Fibroblast of villous mesenchyme (primary cell): Measurements from ENCODE around the gene RRP1B. TPM values are rescaled to one million over a fixed set of nuclear protein-coding genes. Genes with fewer than 3 reads are reported as not detected.

Experiments used
- DNase-seq: peaks from one replicate; pipeline ENCODE4 v3.0.0-alpha.2; 2010; ENCODE audit warnings: low read depth
- H3K4me3 ChIP-seq: 2 replicates; pipeline ENCODE4 v1.5.1; 2011; ENCODE audit warnings: low read depth, mild to moderate bottlenecking, low read length
- total RNA-seq: library from RNA; depleted of rRNA; stranded (reverse); fragments of >200 nt; gene quantifications from 2 replicates; pipeline ENCODE4 v1.2.3, GENCODE V29; 2012
- TF ChIP-seq, protein P1 (sequence below): IDR thresholded peaks from 2 replicates; pipeline ENCODE4 v1.5.1; 2012; ENCODE audit warnings: low read depth, mild to moderate bottlenecking, low read length; ENCODE audit not compliant: insufficient read depth

RRP1B gene
- total RNA-seq, 1 donor = 36.3 TPM

GRCh38 chr21:43619344-43619743 lies 40.0 kb upstream of the RRP1B start:
- H3K4me3 ChIP-seq = no peak overlapping the region
- DNase-seq = no peak
- TF ChIP-seq, protein P1, sequence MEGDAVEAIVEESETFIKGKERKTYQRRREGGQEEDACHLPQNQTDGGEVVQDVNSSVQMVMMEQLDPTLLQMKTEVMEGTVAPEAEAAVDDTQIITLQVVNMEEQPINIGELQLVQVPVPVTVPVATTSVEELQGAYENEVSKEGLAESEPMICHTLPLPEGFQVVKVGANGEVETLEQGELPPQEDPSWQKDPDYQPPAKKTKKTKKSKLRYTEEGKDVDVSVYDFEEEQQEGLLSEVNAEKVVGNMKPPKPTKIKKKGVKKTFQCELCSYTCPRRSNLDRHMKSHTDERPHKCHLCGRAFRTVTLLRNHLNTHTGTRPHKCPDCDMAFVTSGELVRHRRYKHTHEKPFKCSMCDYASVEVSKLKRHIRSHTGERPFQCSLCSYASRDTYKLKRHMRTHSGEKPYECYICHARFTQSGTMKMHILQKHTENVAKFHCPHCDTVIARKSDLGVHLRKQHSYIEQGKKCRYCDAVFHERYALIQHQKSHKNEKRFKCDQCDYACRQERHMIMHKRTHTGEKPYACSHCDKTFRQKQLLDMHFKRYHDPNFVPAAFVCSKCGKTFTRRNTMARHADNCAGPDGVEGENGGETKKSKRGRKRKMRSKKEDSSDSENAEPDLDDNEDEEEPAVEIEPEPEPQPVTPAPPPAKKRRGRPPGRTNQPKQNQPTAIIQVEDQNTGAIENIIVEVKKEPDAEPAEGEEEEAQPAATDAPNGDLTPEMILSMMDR = no peak

GRCh38 chr21:43619856-43620255 lies 39.5 kb upstream of the RRP1B start:
- TF ChIP-seq, protein P1 = peak; percentile 32
- H3K4me3 ChIP-seq = no peak overlapping the region
- peak; percentile 44 for DNase-seq

DNA sequence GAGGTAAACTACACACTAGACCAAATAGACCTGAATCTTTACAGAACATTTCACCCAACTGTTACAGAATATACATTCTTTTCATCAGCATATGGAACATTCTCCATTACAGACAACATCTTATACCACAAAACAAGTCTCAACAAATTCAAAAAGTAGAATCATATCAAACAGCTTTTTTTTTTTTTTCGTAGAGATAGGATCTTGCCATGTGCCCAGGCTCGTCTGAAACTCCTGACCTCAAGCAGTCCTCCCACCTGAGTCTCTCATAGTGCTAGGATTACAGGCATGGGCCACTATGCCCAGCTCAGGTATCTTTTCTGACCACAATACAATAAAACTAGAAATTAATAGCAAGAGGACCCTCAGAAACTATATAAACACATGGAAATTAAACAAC lies 36.6 kb upstream of the RRP1B start:
- no peak overlapping the region for H3K4me3 ChIP-seq
- TF ChIP-seq, protein P1 = no peak
- no peak for DNase-seq

DNA sequence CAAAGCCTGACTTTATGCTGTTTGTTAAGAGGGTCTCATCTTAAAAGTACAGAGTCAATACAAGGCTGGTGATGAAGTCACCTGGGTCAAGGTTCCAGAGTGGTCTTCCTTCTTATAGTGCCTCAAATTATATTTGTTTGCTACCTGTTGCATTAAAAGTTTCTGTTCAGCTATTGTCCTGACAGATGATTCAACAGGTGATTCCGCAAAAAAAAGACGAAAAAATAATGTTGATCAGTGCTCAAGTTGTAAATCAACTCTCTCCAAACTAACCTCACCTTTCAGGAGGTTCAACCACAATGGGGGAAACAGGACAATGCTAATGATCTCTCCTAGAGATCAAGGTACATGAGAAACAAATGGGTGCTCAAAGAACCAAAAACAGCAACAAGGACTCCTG lies 35.8 kb upstream of the RRP1B start:
- no peak for DNase-seq
- TF ChIP-seq, protein P1 = no peak
- no peak overlapping the region for H3K4me3 ChIP-seq

DNA sequence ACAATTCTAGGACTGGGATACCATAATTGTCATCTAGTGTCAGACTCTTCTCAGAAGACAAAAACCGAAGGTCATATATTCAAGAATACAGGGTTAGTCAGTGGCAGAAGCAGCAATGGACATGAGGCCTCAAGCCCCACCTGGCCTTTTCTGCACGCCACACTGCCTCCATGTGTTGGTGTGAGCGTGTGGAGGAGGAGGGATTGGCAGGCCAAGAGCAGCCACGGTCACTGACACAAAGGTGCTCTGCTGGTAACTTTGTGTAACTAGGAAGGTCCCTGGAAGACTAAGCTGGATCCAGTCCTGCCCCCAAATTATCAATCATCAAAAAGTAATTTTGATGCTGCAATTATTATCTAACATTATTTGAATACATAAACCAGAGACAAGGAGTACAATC lies 35.0 kb upstream of the RRP1B start:
- TF ChIP-seq, protein P1 = no peak
- H3K4me3 ChIP-seq = no peak overlapping the region
- no peak for DNase-seq

- DNase-seq = peak; percentile 94
- TF ChIP-seq, protein P1 = no peak
- no peak overlapping the region for H3K4me3 ChIP-seq
Measured at GRCh38 chr21:43626390-43626789, 33.0 kb upstream of the RRP1B start.

DNA sequence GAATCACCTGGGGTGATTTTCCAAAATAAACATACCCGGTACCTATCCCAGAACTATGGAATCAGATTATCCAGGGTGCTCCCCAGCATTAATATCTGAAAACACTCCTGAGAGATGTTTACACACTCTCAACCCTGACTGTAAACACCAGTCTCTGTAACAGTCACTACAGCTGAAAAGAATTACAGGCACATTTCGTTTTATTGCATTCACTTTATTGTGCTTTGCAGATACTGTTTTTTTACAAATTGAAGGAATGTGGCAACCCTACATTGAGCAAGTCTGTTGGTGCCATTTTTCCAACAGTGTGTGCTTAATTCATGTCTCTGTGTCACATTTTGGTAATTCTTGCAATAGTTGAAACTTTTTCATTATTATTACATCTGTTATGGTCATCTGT lies 31.8 kb upstream of the RRP1B start:
- peak; percentile 70 for DNase-seq
- TF ChIP-seq, protein P1 = no peak
- no peak overlapping the region for H3K4me3 ChIP-seq
